Superior temporal gyrus (tissue), 1 donor: ENCODE results near the gene USP2.

Source experiments
- DNase-seq: peaks from one replicate; pipeline ENCODE4 v3.0.0-alpha.2; 2016; ENCODE audit errors: extremely low spot score

Gene USP2

DNA sequence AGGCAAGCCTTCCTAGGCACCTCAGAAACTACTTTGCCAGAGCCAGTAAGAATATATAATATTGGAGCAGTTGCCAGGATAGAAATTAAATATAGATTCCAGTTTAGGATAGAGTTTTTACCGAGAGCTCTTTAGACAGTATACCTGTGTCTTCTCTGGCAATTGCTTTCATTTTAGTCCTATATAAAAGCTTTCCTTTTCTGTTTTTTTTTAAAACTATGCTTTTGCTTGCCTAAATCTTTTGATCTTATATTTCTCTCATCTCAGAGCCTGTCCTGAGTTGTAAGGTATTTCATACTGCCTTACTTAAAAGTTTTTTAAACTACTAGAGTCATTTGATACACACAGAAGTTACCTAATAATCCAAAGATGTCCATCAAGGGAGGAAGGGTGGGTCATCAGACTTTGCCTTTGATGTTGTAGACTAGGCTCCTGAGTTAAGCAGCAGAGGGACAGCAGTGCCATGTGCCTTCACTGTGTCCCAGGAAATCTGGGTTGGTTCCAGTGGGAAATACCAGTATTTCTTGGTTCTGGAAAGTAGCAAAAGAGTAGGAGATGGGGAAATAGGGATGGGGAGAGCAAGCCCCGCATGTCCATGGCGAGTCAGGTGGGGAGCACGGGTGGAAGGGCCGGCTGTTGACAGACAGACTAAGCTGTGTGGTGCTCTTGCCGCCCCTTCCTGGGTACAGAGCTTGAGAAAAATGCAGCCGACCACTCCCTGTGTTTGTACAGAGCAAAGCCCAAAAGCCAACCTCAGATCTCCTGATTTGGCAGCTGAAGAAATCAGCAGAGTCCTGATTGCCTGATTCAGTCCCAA is 75.7 kb downstream of the USP2 start:
- no peak for DNase-seq
